ENCODE data around the gene RNF5. TPM values are rescaled to one million over a fixed set of nuclear protein-coding genes. Genes with fewer than 3 reads are reported as not detected.

Gene RNF5
- total and polyA plus RNA-seq, 9 of the 15 experiments (the other 6 are each of a cell fraction or from before 2014, with no cell fraction given), result 62.2 to 245 (median 129) TPM

- TF ChIP-seq SFPQ (IDR thresholded peaks at IDR 0.05; ENCODE audit: low read depth, low read length) (no peak), U2AF1 (optimal IDR thresholded peaks at IDR 0.05; ENCODE audit: low read depth, low read length) (no peak), FOS (IDR thresholded peaks at IDR 0.05; ENCODE audit: extremely low read depth, insufficient read length) (no peak), CSDE1 (IDR thresholded peaks at IDR 0.05) (peak in 1 of 2 experiments; percentile 76; a peak in 2 of 4 replicates), CREM (IDR thresholded peaks at IDR 0.05; ENCODE audit: low read depth) (peak; percentile 99), KLF1 (tag; IDR thresholded peaks at IDR 0.05) (no peak), SMAD2 (IDR thresholded peaks at IDR 0.05; ENCODE audit: low read depth, low read length) (no peak), BHLHE40 (IDR thresholded peaks at IDR 0.05; ENCODE audit: low read length) (peak; percentile 94), HIVEP1 (CRISPR knock-in tag; IDR thresholded peaks at IDR 0.05) (no peak), ZNF140 (CRISPR knock-in tag; IDR thresholded peaks at IDR 0.05) (no peak), HDAC2 (IDR thresholded peaks at IDR 0.05) (no peak; the same call in 1 of the 2 replicates), POLR2G (IDR thresholded peaks at IDR 0.05; ENCODE audit: low read depth, low read length) (peak; percentile 67; the same call in 1 of the 2 replicates), GATA2 (CRISPR knock-in tag; IDR thresholded peaks at IDR 0.05) (no peak), HMBOX1 (IDR thresholded peaks at IDR 0.05) (no peak), ADNP (tag; IDR thresholded peaks at IDR 0.05) (no peak), MIER1 (IDR thresholded peaks at IDR 0.05; ENCODE audit: low read depth) (0 out of 2 replicates have a peak, but pooled peaks have one; percentile 19)
- TF ChIP-seq, protein P1, sequence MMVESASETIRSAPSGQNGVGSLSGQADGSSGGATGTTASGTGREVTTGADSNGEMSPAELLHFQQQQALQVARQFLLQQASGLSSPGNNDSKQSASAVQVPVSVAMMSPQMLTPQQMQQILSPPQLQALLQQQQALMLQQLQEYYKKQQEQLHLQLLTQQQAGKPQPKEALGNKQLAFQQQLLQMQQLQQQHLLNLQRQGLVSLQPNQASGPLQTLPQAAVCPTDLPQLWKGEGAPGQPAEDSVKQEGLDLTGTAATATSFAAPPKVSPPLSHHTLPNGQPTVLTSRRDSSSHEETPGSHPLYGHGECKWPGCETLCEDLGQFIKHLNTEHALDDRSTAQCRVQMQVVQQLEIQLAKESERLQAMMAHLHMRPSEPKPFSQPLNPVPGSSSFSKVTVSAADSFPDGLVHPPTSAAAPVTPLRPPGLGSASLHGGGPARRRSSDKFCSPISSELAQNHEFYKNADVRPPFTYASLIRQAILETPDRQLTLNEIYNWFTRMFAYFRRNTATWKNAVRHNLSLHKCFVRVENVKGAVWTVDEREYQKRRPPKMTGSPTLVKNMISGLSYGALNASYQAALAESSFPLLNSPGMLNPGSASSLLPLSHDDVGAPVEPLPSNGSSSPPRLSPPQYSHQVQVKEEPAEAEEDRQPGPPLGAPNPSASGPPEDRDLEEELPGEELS (CRISPR knock-in tag; IDR thresholded peaks at IDR 0.05; ENCODE audit: borderline replicate concordance), result peak; percentile 24; the same call in 1 of the 2 replicates
- TF ChIP-seq, protein P2, sequence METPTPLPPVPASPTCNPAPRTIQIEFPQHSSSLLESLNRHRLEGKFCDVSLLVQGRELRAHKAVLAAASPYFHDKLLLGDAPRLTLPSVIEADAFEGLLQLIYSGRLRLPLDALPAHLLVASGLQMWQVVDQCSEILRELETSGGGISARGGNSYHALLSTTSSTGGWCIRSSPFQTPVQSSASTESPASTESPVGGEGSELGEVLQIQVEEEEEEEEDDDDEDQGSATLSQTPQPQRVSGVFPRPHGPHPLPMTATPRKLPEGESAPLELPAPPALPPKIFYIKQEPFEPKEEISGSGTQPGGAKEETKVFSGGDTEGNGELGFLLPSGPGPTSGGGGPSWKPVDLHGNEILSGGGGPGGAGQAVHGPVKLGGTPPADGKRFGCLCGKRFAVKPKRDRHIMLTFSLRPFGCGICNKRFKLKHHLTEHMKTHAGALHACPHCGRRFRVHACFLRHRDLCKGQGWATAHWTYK (CRISPR knock-in tag; IDR thresholded peaks at IDR 0.05), result no peak
- TF ChIP-seq, protein P3, sequence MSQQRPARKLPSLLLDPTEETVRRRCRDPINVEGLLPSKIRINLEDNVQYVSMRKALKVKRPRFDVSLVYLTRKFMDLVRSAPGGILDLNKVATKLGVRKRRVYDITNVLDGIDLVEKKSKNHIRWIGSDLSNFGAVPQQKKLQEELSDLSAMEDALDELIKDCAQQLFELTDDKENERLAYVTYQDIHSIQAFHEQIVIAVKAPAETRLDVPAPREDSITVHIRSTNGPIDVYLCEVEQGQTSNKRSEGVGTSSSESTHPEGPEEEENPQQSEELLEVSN (IDR thresholded peaks at IDR 0.05; ENCODE audit: borderline replicate concordance in 1 of 2, extremely low read depth in 1 of 2, insufficient read depth in 1 of 2, insufficient read length in 1 of 2, low read depth in 1 of 2, low read length in 1 of 2, poor library complexity in 1 of 2, severe bottlenecking in 1 of 2), result peak in 1 of 2 experiments; percentile 10
Measured at GRCh38 chr6:32153564-32154513, 24.4 kb upstream of the RNF5 start, which contains the start of gene PPT2 (continued).

Measured in K562 (cell line).